HepG2 (cell line): ENCODE measurements around the gene TMTC3. TPM values are rescaled to one million over a fixed set of nuclear protein-coding genes. Genes with fewer than 3 reads are reported as not detected.

ENCODE experiments used
- ATAC-seq: fragments of 200-7000 bp; cut with Tn5 transposase; 3 replicates; pipeline ENCODE4 v1.9.1; 2020; ENCODE audit warnings: mild to moderate bottlenecking, moderate library complexity
- BruUV-seq: library from RNA; stranded (reverse); fragments of 400-500 nt; replicated peaks from 2 replicates; lab custom pipeline; 2021; lab: Mats Ljungman, UMichigan
- CTCF ChIA-PET: fragments of 300-600 bp; formaldehyde crosslinking; extraction: SDS; loops from one replicate; lab custom pipeline; 2021; ENCODE audit warnings: low total read pairs, inconsistent platforms, low intra/inter-chr PET ratio; lab: Yijun Ruan, JAX
- POLR2A ChIA-PET: fragments of 350-600 bp; sonication (Branson Sonifier 250); formaldehyde crosslinking; loops from one replicate; lab custom pipeline; 2020; ENCODE audit warnings: antibody characterized with exemption, inconsistent platforms; lab: Yijun Ruan, JAX
- DNase-seq: peaks from one replicate; pipeline ENCODE4 v3.0.0-alpha.2; 2015; ENCODE audit warnings: low spot score
- FAIRE-seq: peaks from 3 replicates; lab custom pipeline; 2011; peaks lifted over from hg19 to GRCh38; lab: Jason Lieb, UNC
- H2AFZ ChIP-seq: one replicate; pipeline ENCODE4 v1.6.1; 2011; ENCODE audit warnings: low read length, inconsistent platforms
- H3K27ac ChIP-seq: fragments of 300-600 bp; 3 replicates; pipeline ENCODE4 v1.8.0; 2011; ENCODE audit warnings: mixed run types, mild to moderate bottlenecking, mixed read lengths, low read length, inconsistent platforms; ENCODE audit not compliant: insufficient read depth; ENCODE audit errors: extremely low read length
- H3K27me3 ChIP-seq, 2 experiments: fragments of 200-600 bp in 1 of 2; 2 replicates in 1 of 2; 3 replicates in 1 of 2; pipeline versions ENCODE4 v1.6.0 to v1.8.0; 2011; ENCODE audit warnings: low read length in 2 of 2, mild to moderate bottlenecking in 2 of 2, moderate library complexity in 2 of 2, inconsistent platforms in 1 of 2; ENCODE audit not compliant: insufficient read depth in 2 of 2, control insufficient read depth in 1 of 2
- H3K36me3 ChIP-seq, 2 experiments: fragments of 200-600 bp in 1 of 2; replicated peaks in 1 of 2; 2 replicates in 1 of 2; 3 replicates in 1 of 2; pipeline versions ENCODE4 v1.5.1 to v1.8.0; 2011; ENCODE audit warnings: low read length in 2 of 2, inconsistent platforms in 1 of 2; ENCODE audit not compliant: insufficient read depth in 2 of 2, control insufficient read depth in 1 of 2
- H3K4me1 ChIP-seq: 2 replicates; pipeline ENCODE4 v1.5.1; 2012; ENCODE audit warnings: low read length, inconsistent platforms; ENCODE audit not compliant: insufficient read depth
- H3K4me2 ChIP-seq: 2 replicates; pipeline ENCODE4 v1.6.0; 2011; ENCODE audit warnings: low read depth, low read length, inconsistent platforms
- H3K4me3 ChIP-seq, 3 experiments: fragments of 200-600 bp in 1 of 3; sonication (generic), shearing (Covaris generic) in 1 of 3; replicated peaks in 1 of 3; 2 replicates each; pipeline ENCODE4 v1.5.1; 2011 to 2016; ENCODE audit warnings: low read length in 3 of 3, inconsistent platforms in 2 of 3, low read depth in 2 of 3, mild to moderate bottlenecking in 2 of 3, control low read depth in 1 of 3, mixed read lengths in 1 of 3; ENCODE audit not compliant: insufficient read depth in 1 of 3
- H3K79me2 ChIP-seq: one replicate; pipeline ENCODE4 v1.6.1; 2011; ENCODE audit warnings: low read length, inconsistent platforms; ENCODE audit not compliant: insufficient read depth
- H3K9ac ChIP-seq: 2 replicates; pipeline ENCODE4 v1.6.0; 2011; ENCODE audit warnings: mild to moderate bottlenecking, low read depth, low read length, inconsistent platforms; ENCODE audit not compliant: insufficient read depth
- H3K9me3 ChIP-seq: 2 replicates; pipeline ENCODE4 v1.5.1; 2012; ENCODE audit warnings: mild to moderate bottlenecking, low read length
- H4K20me1 ChIP-seq: 2 replicates; pipeline ENCODE4 v1.6.0; 2011; ENCODE audit warnings: inconsistent platforms, mild to moderate bottlenecking, low read length, moderate library complexity; ENCODE audit not compliant: insufficient read depth
- ATF4 ChIP-seq, 2 experiments: fragments of 450-650 bp in 1 of 2; sonication (generic) in 1 of 2; formaldehyde crosslinking; IDR thresholded peaks; 2 replicates each; pipeline versions ENCODE4 v1.5.0 to v1.8.0; 2020 to 2022; ENCODE audit warnings: mild to moderate bottlenecking in 1 of 2, missing genetic modification reagents in 1 of 2
- CEBPZ ChIP-seq: IDR thresholded peaks from 2 replicates; pipeline ENCODE4 v1.6.1; 2012; ENCODE audit warnings: low read length, improper control_type of control experiment
- GABPA ChIP-seq, 2 experiments: IDR thresholded peaks; 2 replicates each; pipeline ENCODE4 v1.6.1; 2011 to 2016; ENCODE audit warnings: low read depth in 2 of 2, low read length in 1 of 2, missing biosample characterization in 1 of 2, missing genetic modification characterization in 1 of 2
- WGBS: methylation state at CpG from one replicate; pipeline ENCODE4 v1.1.6; 2017; ENCODE audit warnings: low lambda C conversion rate; 5-methylcytosine and 5-hydroxymethylcytosine counted together
- in situ Hi-C: cut with HindIII; loops from 2 replicates; pipeline ENCODE4 v1.10.0; 2017; ENCODE audit warnings: low pct_unique_long_range_greater_than_20kb; ENCODE audit not compliant: extremely low pct_ligation_motif_present
- intact Hi-C: fragments of 100-400 bp; cut with micrococcal nuclease; formaldehyde crosslinking; loops from one replicate; pipeline ENCODE4 v1.10.0; 2022; ENCODE audit not compliant: unreplicated experiment
- polyA plus RNA-seq, 8 experiments: library from polyadenylated mRNA; depleted of rRNA in 3 of 8; stranded (reverse) in 7 of 8; unstranded in 1 of 8; fragments of >200 nt; fragmentation: Illumina TruSeq in 4 of 8; extraction: Trizol in 4 of 8; gene quantifications; 2 replicates each; pipeline versions ENCODE4 v1.2.1 to v1.2.3, GENCODE V29; 2011 to 2016; ENCODE audit warnings: low read depth in 4 of 8, missing spikeins in 1 of 8, mixed read lengths in 1 of 8; ENCODE audit not compliant: insufficient read depth in 1 of 8
- total RNA-seq, 5 experiments: library from RNA; depleted of rRNA; stranded (reverse); fragments of >200 nt; fragmentation: Illumina TruSeq; extraction: Trizol; gene quantifications; 2 replicates each; pipeline ENCODE4 v1.2.3, GENCODE V29; 2016; ENCODE audit warnings: low read depth in 1 of 5

Gene TMTC3
- total and polyA plus RNA-seq, 2 of the 13 experiments (the other 11 are each of a cell fraction or from before 2014, with no cell fraction given), result 6.3 to 22.5 TPM

GRCh38 chr12:88227263-88227662 lies 85.2 kb downstream of the TMTC3 start:
- Histone ChIP-seq H3K27ac (no peak overlapping the region), H3K4me3 (no peak overlapping the region), H4K20me1 (no peaks in the 10 kb centered on the region), H3K9ac (no peak overlapping the region), H3K79me2 (no peaks in the 10 kb centered on the region), H2AFZ (peak overlapping the region; percentile 69), H3K9me3 (no peaks in the 10 kb centered on the region)
- ATAC-seq, result no peak
- no peak for DNase-seq
- intact Hi-C loops, result no loop called here
- no peak for FAIRE-seq
- POLR2A ChIA-PET, result interaction anchor here (0.7 kb wide), 1 partner anchor 328 kb away, joined by 3 read pairs; no protein-coding TSS in a partner anchor
- 34% methylated on average over 6 of the region's 7 CpGs for WGBS
- TF ChIP-seq GABPA (IDR thresholded peaks at IDR 0.05; ENCODE audit: low read depth, low read length) (no peak), GABPA (CRISPR knock-in tag; IDR thresholded peaks at IDR 0.05; ENCODE audit: low read depth) (peak; percentile 71), ATF4 (CRISPR knock-in tag; IDR thresholded peaks at IDR 0.05) (0 out of 4 replicates have a peak, but pooled peaks of 1 of the 2 experiments have one; percentile 23), CEBPZ (no peak)
- TF ChIP-seq, all 625 proteins: peak for 2
- no peaks in the 10 kb centered on the region for H3K27me3 ChIP-seq
- H3K4me2 ChIP-seq, result peak overlapping the region; percentile 14; the same call in 1 of the 2 replicates
- no peaks in the 10 kb centered on the region for H3K4me1 ChIP-seq
- no TSS peak for BruUV-seq
- in situ Hi-C loops, result no loop called here
- no peaks in the 10 kb centered on the region for H3K36me3 ChIP-seq
- CTCF ChIA-PET, result no interaction called here
